Activated naive CD4-positive, alpha-beta T cell treated with anti-CD3 and anti-CD28 coated beads for 36 hours (primary cell): ENCODE data around the gene CCDC88C. TPM values are rescaled to one million over a fixed set of nuclear protein-coding genes. Genes with fewer than 3 reads are reported as not detected.

Source experiments
- CTCF ChIA-PET: fragments of 350-600 bp; sonication (Branson Sonifier 250); formaldehyde crosslinking; loops from one replicate; lab custom pipeline; 2021; ENCODE audit warnings: antibody characterized with exemption; lab: Charles Lee
- DNase-seq: peaks from one replicate; pipeline ENCODE4 v3.0.0-alpha.2; 2020
- H3K27ac Mint-ChIP-seq: one replicate; pipeline ENCODE4 v1.8.0; 2021; ENCODE audit warnings: mild to moderate bottlenecking, mixed read lengths
- H3K27me3 Mint-ChIP-seq: one replicate; pipeline ENCODE4 v1.8.0; 2021; ENCODE audit warnings: low read depth, mixed read lengths
- H3K36me3 Mint-ChIP-seq: one replicate; pipeline ENCODE4 v1.8.0; 2021; ENCODE audit warnings: low read depth, mixed read lengths
- H3K4me1 Mint-ChIP-seq: one replicate; pipeline ENCODE4 v1.8.0; 2021; ENCODE audit warnings: low read depth, mixed read lengths
- H3K4me3 Mint-ChIP-seq: one replicate; pipeline ENCODE4 v1.8.0; 2021; ENCODE audit warnings: mild to moderate bottlenecking, moderate library complexity, mixed read lengths
- H3K9me3 Mint-ChIP-seq: one replicate; pipeline ENCODE4 v1.8.0; 2021; ENCODE audit warnings: mixed read lengths
- intact Hi-C: fragments of 100-400 bp; cut with micrococcal nuclease; formaldehyde crosslinking; loops from one replicate; pipeline ENCODE4 v1.15.1; 2023
- total RNA-seq, 2 experiments: library from RNA; stranded (reverse); gene quantifications; one replicate each; pipeline ENCODE4 v1.2.3, GENCODE V29; 2021

The CCDC88C gene
- total RNA-seq, 2 experiments from 2014 or later = 76.0 to 83.3 TPM

- no peak for DNase-seq
- CTCF ChIA-PET = interaction anchor here (1.5 kb wide), 1 partner anchor 9 kb away, joined by 4 read pairs; no protein-coding TSS in a partner anchor
- Mint-ChIP-seq H3K4me3 (no peak overlapping the region), H3K27me3 (no peaks in the 10 kb centered on the region), H3K4me1 (peaks cover 59% of the 10 kb centered on the region), H3K36me3 (peaks cover 6% of the 10 kb centered on the region), H3K9me3 (no peaks in the 10 kb centered on the region), H3K27ac (no peak overlapping the region)
- intact Hi-C loops = loop anchor here (10.0 kb wide), 1 partner anchor 1308 kb away; no protein-coding TSS in a partner anchor
Observed at GRCh38 chr14:91346838-91347173, 70.8 kb downstream of the CCDC88C start.

DNA sequence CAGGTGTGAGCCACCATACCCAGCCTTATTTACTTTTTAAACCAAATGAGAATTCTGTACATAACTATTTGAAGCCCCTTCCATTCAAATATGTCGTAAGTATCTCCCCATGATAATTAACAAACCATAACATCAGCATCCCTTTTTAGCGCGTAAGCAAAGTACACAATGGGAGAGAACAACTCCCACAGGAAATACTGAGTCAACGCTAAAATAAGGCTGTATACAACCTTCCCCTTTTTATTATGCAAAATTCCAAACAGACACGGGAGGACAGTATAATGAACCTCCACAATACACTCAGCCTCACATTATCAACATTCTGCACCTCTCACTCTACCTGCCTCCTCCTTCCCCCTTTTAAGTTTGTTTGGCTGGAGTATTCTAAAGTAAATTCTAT, 73.5 kb downstream of the CCDC88C start:
- H3K4me1 Mint-ChIP-seq = peaks cover 32% of the 10 kb centered on the region
- CTCF ChIA-PET = no interaction called here
- intact Hi-C loops = loop anchor here (10.0 kb wide), 1 partner anchor 1311 kb away; no protein-coding TSS in a partner anchor

DNA sequence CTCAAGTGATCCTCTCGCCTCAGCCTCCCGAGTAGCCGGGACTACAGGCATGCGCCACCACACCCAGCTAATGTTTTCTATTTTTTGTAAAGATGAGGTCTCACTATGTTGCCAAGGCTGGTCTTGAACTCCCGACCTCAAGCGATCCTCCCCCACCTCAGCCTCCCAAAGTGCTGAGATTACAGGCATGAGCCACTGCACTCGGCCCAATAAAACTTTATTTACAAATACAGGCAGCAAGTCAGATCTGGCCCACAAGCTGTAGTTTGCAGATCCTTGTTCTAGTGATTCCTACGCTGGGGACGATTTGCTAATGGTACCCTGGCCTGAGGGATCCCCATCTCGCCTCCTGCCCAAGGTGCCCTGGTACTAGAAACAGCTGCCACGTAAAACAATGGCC, 74.6 kb downstream of the CCDC88C start:
- H3K9me3 Mint-ChIP-seq = no peaks in the 10 kb centered on the region

More for the DNA sequence above, 73.5 kb downstream of the CCDC88C start:
- no peaks in the 10 kb centered on the region for H3K9me3 Mint-ChIP-seq
- H3K4me3 Mint-ChIP-seq = no peak overlapping the region
- H3K27me3 Mint-ChIP-seq = no peaks in the 10 kb centered on the region
- no peak overlapping the region for H3K27ac Mint-ChIP-seq
- no peak for DNase-seq
- H3K36me3 Mint-ChIP-seq = peaks cover 6% of the 10 kb centered on the region

GRCh38 chr14:91342206-91342760, 75.3 kb downstream of the CCDC88C start:
- intact Hi-C loops = loop anchor here (10.0 kb wide), 1 partner anchor 1313 kb away; no protein-coding TSS in a partner anchor
- CTCF ChIA-PET = interaction anchor here (0.5 to 1.7 kb wide), 3 partner anchors 19 to 69 kb away, joined by 3 to 7 read pairs (median 4); no protein-coding TSS in a partner anchor
- Mint-ChIP-seq H3K4me1 (peaks cover 19% of the 10 kb centered on the region), H3K27ac (no peak overlapping the region), H3K27me3 (no peaks in the 10 kb centered on the region), H3K4me3 (no peak overlapping the region), H3K36me3 (peaks cover 4% of the 10 kb centered on the region), H3K9me3 (no peaks in the 10 kb centered on the region)
- DNase-seq = no peak

More for the DNA sequence above, 74.6 kb downstream of the CCDC88C start:
- CTCF ChIA-PET = interaction anchor here (1.4 to 1.7 kb wide), 2 partner anchors 19 to 24 kb away, joined by 3 to 7 read pairs; no protein-coding TSS in a partner anchor
- H3K27me3 Mint-ChIP-seq = no peaks in the 10 kb centered on the region
- H3K4me3 Mint-ChIP-seq = no peak overlapping the region
- peaks cover 4% of the 10 kb centered on the region for H3K36me3 Mint-ChIP-seq
- H3K27ac Mint-ChIP-seq = no peak overlapping the region
- DNase-seq = no peak
- H3K4me1 Mint-ChIP-seq = peaks cover 23% of the 10 kb centered on the region
- intact Hi-C loops = loop anchor here (10.0 kb wide), 1 partner anchor 1312 kb away; no protein-coding TSS in a partner anchor

DNA sequence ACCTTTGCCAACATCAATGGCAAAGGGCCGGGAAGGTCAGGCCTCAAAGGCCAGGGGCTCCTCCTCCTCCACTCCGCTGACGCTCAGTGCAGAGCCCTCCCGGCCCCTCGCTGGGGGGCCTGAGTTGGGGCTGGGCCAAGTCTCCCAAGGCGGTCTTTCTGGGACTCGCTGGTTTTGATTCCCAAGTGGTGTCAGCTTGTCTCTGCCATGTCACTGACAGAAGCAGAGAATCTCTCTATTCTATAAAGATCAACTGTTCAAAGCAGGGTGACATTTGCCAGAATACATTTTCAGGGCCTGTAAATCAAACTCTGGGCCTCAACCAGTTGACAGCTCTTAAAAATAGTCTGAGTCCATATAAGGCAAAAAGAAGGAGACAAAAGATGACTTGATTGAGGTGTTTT, 75.9 kb downstream of the CCDC88C start:
- no peak for DNase-seq
- Mint-ChIP-seq H3K36me3 (peaks cover 4% of the 10 kb centered on the region), H3K27ac (no peak overlapping the region), H3K9me3 (no peaks in the 10 kb centered on the region), H3K4me1 (peaks cover 14% of the 10 kb centered on the region), H3K27me3 (no peaks in the 10 kb centered on the region), H3K4me3 (no peak overlapping the region)
- intact Hi-C loops = loop anchor here (10.0 kb wide), 1 partner anchor 1313 kb away; no protein-coding TSS in a partner anchor
- CTCF ChIA-PET = interaction anchor here (1.7 kb wide), 1 partner anchor 18 kb away, joined by 7 read pairs; no protein-coding TSS in a partner anchor

DNA sequence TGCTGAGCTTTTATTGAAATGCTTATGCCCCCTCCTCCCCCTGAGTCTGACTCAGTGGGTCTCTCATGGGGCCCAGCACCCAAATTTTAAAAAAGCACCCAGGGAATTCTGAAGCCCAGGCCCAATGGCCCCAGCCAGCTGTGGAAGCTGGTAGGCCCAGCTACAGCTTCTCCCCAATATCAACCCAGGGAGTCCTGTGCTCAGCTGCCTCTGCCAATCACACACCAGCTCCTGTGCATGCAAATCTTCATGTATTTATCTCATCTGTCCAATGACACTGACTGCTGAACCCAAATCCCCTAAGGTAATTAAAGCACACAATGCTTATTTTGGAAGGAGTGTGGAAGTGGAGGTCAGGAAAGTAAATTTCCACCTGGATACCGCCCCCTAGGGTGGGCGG, 76.3 kb downstream of the CCDC88C start:
- no peak for DNase-seq
- H3K9me3 Mint-ChIP-seq = no peaks in the 10 kb centered on the region
- CTCF ChIA-PET = interaction anchor here (1.0 to 1.3 kb wide), 2 partner anchors 8 to 10 kb away, joined by 3 to 5 read pairs; no protein-coding TSS in a partner anchor
- peaks cover 11% of the 10 kb centered on the region for H3K4me1 Mint-ChIP-seq
- no peaks in the 10 kb centered on the region for H3K27me3 Mint-ChIP-seq
- H3K27ac Mint-ChIP-seq = no peak overlapping the region
- peaks cover 4% of the 10 kb centered on the region for H3K36me3 Mint-ChIP-seq
- H3K4me3 Mint-ChIP-seq = no peak overlapping the region
- intact Hi-C loops = loop anchor here (10.0 kb wide), 1 partner anchor 1313 kb away; no protein-coding TSS in a partner anchor

- H3K4me1 Mint-ChIP-seq = peaks cover 10% of the 10 kb centered on the region
- no peak for DNase-seq
- no peaks in the 10 kb centered on the region for H3K9me3 Mint-ChIP-seq
- CTCF ChIA-PET = interaction anchor here (1.2 to 1.3 kb wide), 2 partner anchors 10 to 16 kb away, joined by 4 to 5 read pairs; no protein-coding TSS in a partner anchor
- H3K27me3 Mint-ChIP-seq = no peaks in the 10 kb centered on the region
- intact Hi-C loops = loop anchor here (10.0 kb wide), 1 partner anchor 1315 kb away; no protein-coding TSS in a partner anchor
- H3K36me3 Mint-ChIP-seq = peaks cover 10% of the 10 kb centered on the region
- H3K4me3 Mint-ChIP-seq = no peak overlapping the region
- H3K27ac Mint-ChIP-seq = no peak overlapping the region
Observed at GRCh38 chr14:91339671-91340369, 77.8 kb downstream of the CCDC88C start.

GRCh38 chr14:91339076-91339475, 78.5 kb downstream of the CCDC88C start:
- Mint-ChIP-seq H3K27me3 (no peaks in the 10 kb centered on the region), H3K4me1 (peaks cover 11% of the 10 kb centered on the region), H3K36me3 (peaks cover 9% of the 10 kb centered on the region), H3K9me3 (no peaks in the 10 kb centered on the region), H3K27ac (no peak overlapping the region), H3K4me3 (no peak overlapping the region)
- intact Hi-C loops = no loop called here
- CTCF ChIA-PET = interaction anchor here (0.9 kb wide), 1 partner anchor 10 kb away, joined by 3 read pairs; no protein-coding TSS in a partner anchor
- no peak for DNase-seq

DNA sequence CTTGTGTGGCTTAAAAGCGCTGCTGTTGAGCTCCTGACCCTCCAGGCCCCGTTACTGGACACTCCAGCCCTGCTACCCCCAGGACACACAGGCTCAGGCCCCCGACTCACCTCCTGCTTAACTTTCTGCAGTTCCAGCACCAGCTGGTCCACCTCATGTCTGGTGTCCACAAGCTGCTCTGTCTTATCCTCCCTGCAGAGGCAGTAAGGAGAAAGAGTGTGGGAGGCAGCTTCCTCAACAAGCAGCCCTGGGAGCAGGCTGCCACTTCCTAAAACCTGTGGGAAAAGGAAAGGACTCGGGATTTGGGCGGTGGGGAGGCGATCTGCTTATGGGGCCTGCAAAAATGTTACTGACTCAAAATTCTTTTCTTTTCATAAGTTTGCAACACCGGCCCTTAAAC, 79.2 kb downstream of the CCDC88C start:
- H3K4me1 Mint-ChIP-seq = peaks cover 15% of the 10 kb centered on the region
- no peaks in the 10 kb centered on the region for H3K27me3 Mint-ChIP-seq
- CTCF ChIA-PET = interaction anchor here (0.8 to 0.9 kb wide), 2 partner anchors 11 to 33 kb away, joined by 3 read pairs; no protein-coding TSS in a partner anchor
- H3K36me3 Mint-ChIP-seq = peaks cover 10% of the 10 kb centered on the region
- no peaks in the 10 kb centered on the region for H3K9me3 Mint-ChIP-seq
- no peak overlapping the region for H3K4me3 Mint-ChIP-seq
- intact Hi-C loops = no loop called here
- H3K27ac Mint-ChIP-seq = no peak overlapping the region
- DNase-seq = no peak

DNA sequence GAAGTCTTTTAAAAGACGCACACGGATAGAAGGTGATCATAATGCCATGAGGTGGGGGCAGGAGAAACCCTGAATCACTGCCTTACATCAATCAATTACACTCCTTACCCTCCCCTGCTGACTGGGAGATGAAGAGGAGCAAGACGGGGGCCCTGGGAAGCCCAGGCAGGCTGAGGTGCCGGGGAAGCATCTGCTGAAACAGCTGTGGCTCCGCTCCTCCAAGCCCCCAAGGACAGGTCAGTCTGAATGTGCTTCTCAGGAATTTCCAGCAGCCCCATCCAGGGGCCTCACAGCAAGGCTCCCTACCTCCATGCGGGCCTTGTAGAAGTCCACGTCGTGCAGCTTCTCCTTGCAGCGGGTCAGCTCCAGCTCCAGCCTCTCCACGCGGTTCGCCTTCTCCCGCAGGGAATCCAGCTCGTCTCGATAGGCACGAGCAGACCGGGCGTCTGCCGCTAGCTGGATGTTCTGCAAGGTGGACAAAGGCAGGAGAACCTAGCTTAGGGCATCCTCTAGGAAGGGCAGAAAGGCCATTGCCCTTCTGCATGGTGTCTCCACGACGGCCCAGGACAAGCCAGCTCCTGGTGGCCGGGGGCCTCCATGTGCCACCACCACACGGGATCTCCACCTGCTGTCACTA, 79.8 kb downstream of the CCDC88C start:
- Mint-ChIP-seq H3K27me3 (no peaks in the 10 kb centered on the region), H3K36me3 (peaks cover 12% of the 10 kb centered on the region), H3K27ac (no peak overlapping the region), H3K9me3 (no peaks in the 10 kb centered on the region), H3K4me1 (peaks cover 21% of the 10 kb centered on the region), H3K4me3 (no peak overlapping the region)
- CTCF ChIA-PET = interaction anchor here (0.8 kb wide), 1 partner anchor 34 kb away, joined by 3 read pairs; no protein-coding TSS in a partner anchor
- DNase-seq = no peak
- intact Hi-C loops = no loop called here

DNA sequence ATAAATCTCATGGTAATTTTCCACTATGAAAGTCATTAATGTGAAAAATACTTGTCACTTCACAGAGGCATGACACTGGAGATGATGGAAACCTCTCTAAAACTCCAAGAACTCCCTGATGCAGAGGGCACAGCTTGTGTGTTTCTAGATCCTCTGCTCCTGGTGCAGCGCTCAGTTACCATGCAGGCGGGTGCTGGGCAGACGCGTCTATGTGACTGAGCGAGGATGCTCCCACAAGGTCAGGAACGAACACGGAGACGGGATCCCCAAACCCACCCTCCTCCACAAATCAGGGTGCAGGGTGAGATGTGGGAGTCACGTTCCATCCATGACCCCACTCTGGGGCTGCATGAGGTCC, 81.5 kb downstream of the CCDC88C start:
- Mint-ChIP-seq H3K36me3 (peaks cover 12% of the 10 kb centered on the region), H3K9me3 (no peaks in the 10 kb centered on the region), H3K4me3 (no peak overlapping the region), H3K27ac (no peak overlapping the region), H3K27me3 (no peaks in the 10 kb centered on the region), H3K4me1 (peaks cover 38% of the 10 kb centered on the region)
- intact Hi-C loops = no loop called here
- DNase-seq = no peak
- CTCF ChIA-PET = no interaction called here
